HG03175 (cell line): ENCODE data around the gene ZNF784.
A peak's percentile ranks its signal among the peaks of the same experiment; 100 is the strongest.

ENCODE experiments used
- ATAC-seq: cut with Tn5 transposase; IDR thresholded peaks from one replicate; pipeline ENCODE4 v1.9.1; 2021; ENCODE audit warnings: mild to moderate bottlenecking, moderate library complexity; ENCODE audit not compliant: unreplicated experiment

Gene ZNF784, protein sequence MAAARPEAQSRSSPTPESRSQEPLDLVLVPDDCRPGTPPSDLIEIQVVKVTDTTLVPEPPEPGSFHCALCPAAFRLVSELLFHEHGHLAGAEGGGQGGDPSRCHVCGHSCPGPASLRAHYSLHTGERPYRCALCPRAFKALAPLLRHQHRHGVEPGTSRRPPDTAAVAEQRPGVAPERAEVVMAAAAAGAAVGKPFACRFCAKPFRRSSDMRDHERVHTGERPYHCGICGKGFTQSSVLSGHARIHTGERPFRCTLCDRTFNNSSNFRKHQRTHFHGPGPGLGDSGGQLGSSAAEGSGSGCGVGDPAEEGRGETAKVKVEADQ

DNA sequence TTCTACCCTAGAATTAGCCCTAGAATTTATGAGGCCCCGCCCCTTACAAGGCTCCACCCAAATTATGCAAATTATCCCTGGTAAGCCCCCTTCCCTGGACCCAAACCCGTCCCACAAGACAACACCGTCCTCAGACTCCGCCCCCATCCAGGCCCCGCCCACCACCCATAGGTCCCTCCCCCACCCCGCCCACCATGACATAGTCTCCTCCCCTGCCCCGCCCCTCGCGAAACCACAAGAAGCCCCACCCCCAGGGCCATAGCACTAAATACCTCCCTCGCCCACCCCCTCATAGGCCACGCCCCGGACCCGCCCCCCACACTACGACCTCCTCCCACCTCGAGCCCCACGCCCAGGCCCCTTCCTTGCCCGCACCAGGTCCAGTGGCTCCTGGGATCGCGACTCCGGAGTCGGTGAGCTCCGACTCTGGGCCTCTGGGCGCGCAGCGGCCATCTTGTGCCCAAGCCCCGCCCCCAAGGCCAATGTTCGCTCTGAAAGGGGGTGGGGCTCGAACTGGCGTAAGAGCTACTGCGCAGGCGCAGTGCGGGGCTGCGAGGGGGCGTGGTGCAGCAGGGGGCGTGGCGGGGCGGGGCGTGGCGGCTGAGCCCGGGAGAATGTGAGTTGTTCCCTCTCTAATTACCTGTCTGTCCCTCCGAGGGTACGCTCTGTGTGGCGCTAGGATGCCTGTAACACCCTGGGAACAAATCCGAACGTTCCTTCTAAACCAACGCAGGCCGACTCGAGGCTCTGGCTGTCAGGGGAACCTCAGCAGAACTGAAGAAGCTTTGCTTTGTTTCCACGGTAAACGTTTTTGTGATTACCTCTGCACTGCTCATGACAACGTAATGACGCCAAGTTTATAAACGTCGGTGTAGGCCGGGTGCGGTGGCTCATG is at the start of gene ZNF784:
TSS of gene ZNF784 (minus strand) at position 458 of the 895 bp plus-strand sequence. CDS start at position 453, 5 bp downstream.
- ATAC-seq: peak; percentile 57

DNA sequence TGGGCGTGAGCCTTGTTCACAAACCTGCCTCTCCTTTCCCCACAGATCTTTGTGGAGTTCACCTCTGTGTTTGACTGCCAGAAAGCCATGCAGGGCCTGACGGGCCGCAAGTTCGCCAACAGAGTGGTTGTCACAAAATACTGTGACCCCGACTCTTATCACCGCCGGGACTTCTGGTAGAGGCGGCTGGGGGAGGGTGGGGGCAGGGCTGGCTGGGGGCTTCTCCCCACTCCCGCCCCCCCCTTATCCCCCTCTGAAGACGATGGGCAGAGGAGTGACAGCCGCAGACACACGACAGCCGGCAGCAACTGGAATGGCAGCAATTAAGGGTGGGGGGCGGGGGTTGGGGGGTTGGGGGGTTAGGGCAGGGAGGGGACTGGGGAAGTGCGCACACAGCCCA is 49.5 kb upstream of the ZNF784 start:
- no peak for ATAC-seq

DNA sequence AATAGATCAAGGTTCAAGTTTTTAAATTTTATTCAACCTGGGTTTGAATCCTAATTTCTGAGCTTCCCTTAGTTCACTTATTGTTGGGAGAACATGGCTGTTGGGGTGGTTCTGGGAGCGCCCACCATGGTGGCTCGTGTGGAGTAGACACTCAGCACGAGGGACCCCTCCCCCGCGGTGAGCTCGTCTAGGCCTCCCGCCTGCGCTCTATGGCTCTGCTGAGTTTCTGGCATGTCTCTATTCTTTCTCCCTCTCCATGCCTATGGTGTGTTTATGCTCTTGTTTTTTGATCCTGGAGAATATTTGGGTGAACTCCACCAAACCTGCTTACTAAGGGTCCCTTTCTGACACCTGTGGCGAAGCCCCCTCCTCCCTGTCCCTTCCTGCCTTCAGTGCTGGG is 49.1 kb upstream of the ZNF784 start:
- ATAC-seq: no peak

DNA sequence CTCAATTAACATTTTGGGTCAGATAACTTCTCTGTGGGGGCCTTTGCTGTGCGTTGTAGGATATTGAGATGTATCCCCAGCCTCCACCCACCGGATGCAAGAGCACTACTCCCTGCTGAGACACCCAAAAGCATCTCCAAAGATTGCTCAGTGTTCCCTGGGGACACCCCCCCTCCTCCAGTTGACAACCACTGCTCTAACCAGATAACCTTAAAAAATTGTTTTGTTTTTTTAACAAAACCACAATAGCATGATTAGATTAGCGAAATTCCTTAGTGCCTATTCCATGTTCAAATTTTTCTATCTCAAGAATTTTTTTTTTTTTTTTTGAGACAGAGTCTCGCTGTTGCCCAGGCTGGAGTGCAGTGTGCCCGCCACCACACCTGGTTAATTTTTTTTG is 48.1 kb upstream of the ZNF784 start:
- no peak for ATAC-seq

DNA sequence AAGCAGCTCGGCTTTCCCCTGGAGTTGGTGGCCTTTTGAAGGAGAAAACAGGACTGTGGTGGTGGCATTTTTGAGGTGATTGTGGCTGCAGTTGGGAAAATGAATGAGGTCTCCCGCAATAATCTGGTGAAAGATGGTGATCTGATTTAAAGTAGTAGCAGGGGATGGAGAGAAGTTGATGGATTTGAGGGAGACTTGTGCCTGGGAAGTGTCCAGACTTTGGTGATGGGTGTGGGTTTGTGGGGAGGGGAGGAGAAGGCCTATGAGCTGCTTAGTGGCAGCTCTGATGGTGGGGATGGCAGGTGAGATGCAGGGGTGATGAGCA is 46.6 kb upstream of the ZNF784 start:
- no peak for ATAC-seq

DNA sequence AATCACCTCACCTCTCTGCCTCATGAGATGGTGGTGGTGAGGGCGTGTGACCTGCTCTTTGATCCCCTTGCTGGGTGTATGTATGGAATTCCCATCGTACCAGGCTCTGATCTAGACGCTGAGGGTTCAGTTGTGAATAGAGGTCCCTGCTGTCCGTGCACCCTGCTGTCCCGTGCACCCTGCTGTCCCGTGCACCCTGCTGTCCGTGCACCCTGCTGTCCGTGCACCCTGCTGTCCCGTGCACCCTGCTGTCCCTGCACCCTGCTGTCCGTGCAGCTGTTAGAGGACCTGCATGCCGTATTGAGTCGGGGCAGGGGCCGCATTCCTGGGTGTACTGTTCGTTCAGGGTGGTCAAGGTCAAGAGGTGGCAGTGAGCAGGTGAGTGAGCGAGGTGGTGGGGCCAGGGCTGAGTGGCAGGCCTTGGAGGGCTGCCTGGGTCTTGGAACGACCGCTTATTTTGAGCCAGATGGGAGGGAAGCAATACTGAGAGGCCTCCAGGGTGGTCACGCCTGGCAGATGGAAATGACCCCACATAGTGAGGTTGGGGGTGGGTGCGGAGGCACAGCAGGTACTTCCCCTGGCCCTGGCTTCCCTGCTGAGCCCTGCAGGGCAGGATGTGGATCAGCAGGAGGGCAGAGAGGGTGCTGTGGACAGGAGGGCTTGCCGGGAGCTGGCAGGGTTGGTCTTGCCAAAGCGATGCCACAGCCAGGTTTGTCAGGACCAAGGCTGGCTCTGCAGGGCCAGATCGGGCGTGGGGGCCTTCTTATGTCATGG is 46.1 kb upstream of the ZNF784 start:
- no peak for ATAC-seq

DNA sequence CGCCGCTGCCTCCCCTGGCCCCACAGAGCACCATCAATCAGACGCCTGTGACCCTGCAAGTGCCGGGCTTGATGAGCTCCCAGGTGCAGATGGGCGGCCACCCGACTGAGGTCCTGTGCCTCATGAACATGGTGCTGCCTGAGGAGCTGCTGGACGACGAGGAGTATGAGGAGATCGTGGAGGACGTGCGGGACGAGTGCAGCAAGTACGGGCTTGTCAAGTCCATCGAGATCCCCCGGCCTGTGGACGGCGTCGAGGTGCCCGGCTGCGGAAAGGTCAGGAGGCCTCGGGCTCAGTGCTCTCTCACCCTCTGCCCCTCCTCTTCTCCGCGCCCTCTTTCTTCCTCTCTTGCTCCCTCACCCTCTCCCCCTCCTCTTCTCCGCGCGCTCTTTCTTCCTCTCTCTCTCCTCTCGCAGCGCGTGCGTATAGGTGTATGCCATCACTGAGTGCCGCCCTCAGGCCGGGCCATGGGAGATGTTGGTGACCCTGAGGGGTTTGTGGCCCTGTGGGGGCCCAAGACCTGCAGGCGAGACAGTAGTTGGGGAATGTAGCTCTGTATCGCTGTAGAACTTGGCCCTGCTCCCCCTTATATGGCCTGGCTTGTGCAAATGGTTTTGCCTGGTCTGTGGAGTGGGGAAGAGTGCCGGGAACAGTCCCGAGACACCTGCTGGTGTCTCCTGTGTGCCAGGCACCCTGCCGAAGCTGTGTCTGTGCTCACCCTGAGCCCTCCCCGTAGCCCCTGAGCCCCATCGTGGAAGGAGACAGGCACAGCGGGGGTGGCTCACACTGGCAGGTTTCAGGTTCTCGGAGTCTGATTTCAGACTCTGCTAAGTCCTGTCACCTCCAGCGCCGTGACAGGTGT is 45.3 kb upstream of the ZNF784 start:
- no peak for ATAC-seq

DNA sequence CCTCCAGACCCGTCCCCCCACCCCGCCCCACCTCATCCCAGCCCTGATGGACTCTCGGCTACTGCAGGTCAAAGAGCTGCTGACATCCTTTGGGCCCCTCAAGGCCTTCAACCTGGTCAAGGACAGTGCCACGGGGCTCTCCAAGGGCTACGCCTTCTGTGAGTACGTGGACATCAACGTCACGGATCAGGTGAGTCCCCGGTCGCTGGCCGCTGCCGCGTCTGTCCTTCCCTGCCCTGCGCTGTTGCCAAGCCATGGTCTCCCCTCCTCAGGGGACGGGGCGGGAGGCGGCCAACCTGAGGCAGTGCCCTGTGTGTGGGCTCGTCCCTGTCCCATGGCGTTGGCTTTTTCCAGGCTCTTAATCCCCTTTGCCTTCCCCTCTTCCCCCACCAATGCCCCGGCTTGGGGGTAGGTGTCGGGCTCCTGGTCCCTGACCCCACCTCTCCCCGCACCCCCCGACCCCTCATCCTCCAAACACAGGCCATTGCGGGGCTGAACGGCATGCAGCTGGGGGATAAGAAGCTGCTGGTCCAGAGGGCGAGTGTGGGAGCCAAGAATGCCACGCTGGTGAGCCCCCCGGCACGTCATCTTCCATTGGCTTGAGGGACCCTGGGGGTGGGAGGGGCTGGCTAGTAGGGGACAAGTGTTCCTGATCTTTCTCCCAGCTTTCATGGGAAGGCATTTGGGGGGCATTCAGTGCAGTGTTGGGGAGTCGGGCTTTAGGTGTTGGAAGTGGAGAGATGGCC is 44.4 kb upstream of the ZNF784 start:
- no peak for ATAC-seq

DNA sequence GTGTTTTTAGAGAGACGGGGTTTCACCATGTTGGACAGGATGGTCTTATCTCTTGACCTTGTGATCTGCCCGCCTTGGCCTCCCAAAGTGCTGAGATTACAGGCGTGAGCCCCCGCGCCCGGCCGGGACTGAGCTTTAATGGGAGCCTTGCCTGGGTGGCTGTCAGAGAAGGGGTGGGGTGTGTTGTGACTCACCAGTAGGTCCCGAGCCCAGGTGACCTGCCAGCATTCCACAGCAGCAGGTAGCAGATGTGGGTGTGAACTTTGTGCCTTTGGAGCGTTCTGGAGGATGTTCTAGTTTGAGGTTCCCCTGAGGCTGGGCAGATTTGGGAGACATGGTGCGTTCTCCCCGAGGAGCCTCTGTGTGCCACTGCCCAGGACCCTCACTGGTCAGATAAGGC is 43.6 kb upstream of the ZNF784 start:
- no peak for ATAC-seq

DNA sequence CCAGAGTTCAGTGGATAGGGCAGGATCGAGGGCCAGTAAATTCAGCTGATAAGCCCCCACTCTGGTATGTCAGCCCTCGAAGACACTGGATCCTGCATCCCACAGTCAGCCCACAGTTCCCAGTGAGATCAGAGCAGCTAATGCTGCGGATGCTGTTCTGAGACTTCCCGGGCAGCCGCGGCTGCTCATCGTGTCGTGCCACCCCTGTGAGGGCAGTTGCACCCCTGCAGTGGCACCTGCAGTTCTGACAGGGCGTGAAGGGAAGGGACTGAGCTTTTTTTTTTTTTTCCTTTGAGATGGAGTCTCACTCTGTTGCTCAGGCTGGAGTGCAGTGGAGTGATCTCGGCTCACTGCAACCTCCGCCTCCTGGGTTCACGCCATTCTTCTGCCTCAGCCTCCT is 43.1 kb upstream of the ZNF784 start:
- no peak for ATAC-seq

DNA sequence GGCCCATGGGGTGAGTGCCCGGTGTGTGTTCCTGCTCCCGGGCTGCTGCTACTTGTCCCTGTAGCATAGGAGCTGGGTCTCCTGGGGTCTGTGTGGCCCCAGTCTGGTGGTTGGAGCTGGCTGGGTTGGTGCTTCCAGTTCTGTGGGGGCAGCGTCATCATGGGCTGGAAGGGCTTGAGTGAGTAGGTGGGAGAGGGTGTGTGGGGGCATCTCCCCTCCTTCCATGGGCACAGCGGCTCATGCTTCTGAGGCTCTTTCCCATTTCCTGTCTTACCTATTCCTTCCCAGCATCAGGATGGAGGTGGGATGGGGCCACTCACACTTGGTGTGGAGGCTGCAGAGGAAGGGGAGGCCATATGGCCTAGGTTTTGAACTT is 42.6 kb upstream of the ZNF784 start:
- no peak for ATAC-seq

DNA sequence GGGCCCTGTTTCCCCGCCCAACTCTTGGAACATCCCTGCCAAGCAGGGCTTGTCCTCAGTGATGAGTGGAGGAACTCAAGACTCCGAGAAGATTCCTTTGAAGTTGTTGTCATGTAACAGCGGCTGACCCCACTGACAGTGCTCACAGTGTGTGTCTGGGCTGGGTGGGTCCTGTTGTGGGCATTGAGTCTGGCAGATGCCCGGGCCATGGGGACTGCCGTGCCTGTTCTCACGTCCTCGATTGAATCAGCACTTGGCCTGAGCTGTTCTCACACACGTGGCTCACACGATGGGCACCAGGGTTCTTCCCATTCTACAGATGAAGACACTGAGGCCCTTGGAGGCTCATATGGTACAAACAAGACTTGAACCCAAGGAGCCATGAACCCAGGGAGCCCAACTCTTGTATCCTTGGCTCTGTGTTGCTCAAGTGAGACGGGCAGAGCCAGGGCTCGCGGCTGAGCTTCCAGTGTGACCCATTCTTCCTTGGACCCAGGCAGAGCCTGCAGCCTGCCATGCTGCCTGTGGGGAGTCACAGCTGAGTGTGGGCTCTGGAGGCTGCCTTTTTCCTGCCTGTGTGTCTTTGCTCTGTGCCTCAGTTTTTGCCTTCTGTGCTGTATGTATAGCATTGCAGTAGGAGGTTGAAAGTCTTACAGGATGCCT is 42.1 kb upstream of the ZNF784 start:
- no peak for ATAC-seq

DNA sequence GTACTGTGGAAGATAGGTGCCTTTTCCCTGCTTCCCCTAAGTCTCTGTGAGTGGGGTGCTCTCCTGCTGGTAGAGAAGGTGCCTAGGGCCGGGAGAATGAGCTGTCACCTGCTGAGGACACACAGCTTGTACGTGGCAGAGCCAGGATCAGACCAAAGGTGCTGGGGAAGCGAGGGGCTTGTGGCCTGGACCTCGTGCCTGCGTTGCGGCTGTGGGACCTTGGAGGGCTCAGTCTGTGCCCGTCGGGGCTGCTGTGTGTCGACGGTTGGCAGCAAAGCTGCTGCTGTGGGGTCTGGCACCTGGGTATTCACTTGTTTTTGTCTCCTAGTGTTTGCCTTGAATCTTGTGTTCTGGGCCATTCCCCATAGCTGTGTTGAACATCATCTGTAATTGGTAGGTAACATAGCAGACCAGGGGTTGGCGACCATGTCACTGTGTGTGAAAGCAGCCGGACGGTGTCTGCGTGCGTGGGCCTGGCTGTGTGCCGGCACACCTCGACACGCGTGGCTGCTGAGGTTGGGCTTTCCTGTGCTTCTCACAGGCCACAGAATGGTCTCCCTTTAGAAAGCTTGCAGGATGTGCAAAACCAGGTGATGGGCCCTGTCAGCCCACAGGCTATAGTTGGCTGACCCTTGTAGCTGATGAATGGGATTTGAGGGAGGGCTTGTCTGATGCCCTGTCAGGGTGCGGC is 39.6 kb upstream of the ZNF784 start:
- no peak for ATAC-seq

DNA sequence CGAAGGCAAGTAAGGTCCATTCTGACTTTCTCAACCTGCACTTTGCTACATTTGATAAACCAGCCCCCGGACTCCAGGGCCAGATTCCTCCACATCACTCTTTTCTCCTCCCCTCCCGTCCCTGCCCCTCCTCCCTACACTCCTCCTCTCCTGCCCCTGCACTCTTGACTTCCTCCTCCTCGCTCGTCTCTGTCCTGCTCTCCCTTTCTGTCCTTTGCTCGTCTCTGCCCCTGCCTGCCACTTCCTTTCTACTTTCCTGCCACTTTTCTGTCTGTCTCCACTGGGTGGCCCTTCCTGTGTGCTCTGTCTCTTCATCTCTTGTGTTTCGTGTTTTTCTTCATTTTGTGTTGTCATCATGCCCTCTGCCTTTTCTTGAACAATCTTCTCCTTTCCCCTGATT is 37.5 kb upstream of the ZNF784 start:
- ATAC-seq: no peak

DNA sequence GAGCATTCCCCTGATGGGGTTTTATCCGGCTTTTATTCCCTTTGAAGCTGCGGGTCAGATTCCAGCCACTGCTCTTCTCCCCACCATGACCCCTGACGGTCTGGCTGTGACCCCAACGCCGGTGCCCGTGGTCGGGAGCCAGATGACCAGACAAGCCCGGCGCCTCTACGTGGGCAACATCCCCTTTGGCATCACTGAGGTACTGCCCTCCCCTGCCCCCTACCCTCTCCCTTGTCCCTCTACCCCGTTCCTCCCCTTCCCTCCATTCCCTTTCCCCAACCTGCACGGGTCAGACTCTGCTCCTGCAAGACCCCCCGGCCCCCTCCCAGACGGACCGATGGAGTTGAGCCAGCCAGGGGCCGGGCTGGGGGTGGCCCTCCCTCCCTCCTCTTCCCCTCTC is 36.6 kb upstream of the ZNF784 start:
- no peak for ATAC-seq

DNA sequence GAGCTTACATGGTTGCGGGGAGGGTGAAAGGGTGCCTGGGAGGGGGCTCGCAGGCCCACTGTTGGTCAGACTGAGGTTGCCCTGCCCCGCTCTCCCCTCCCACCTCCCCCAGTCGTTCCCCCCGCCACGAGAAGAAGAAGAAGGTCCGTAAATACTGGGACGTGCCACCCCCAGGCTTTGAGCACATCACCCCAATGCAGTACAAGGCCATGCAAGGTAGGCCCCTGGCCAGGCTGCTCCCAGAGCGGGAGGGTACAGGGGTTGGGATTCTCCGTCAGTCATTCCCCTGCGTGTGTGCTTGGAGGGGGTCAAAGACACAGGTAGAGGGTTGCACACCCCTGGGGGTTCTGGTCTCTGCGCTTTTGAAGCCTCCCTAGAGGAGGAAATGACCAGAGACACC is 36.0 kb upstream of the ZNF784 start:
- ATAC-seq: no peak

DNA sequence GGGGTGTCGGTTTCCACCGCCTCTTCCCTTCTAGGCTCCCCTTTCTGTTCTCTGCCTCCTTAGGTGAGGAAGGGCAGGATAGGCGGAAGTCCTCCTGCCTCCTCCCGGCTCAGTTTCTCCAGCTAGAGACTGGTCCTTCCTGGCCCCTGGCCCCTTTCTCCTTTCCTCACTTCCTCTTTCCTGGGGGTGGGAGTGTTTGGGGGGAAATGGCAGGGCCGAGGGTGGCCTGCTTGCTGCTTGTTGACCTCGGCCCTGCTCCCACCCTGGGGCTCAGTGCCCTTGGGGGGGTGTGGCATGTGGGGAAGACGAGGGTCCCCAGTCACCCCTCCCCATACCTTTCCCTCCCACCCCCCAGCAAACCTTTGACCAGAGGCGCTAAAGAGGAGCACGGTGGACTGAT is 35.5 kb upstream of the ZNF784 start:
- ATAC-seq: no peak

DNA sequence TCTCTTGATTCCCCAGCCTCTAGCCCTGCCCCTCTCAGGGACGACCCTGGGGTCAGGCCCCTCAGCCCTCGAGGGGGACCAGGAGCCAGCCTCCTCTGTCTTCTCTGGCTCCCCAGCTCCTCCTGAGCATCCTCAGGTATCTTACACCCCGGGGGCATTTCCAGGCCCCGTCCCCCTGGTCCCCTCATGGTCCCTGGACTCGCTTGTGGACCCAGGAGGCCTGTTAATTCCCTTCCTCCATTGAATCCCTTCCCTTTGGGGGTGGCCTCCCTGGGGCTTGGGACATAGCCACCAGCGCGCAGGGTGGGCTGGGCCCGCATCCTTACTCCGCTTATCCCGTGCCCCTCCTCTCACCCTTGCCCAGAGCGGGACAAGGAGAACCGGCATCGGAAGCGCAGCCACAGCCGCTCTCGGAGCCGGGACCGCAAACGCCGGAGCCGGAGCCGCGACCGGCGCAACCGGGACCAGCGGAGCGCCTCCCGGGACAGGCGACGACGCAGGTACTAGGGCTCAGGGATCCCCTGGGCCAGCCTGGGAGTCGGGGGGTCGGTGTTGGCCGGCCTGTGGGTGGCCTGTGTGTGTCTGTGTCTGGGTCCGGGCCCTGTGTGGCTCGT is 34.6 kb upstream of the ZNF784 start:
- no peak for ATAC-seq
